ENCODE data around the gene MACROD1.

Gene MACROD1

DNA sequence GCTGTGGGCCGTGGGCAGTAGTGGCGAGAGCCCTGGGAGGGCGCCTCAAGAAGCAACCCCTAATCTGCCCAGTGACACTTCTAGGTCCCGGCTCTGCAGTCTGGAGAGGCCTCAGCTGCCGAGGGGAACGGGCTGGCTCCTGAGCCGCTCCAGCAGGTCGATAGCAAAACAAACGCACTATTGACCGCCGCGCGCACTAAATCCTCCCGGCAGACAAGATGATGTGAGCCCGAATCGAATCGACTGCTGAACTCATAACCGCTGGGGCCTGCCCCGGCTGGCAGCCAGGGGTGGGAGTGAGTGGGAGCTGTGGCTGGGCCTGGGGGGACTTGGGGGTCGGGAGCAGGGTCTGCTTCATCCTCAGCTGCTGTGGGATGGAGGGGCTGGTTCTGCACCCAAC is 94.1 kb downstream of the MACROD1 start:
- DNase-seq = no peak

GRCh38 chr11:64070314-64070681 is 95.6 kb downstream of the MACROD1 start:
- DNase-seq = no peak

- DNase-seq = no peak
Measured at GRCh38 chr11:64069401-64070313, 96.3 kb downstream of the MACROD1 start.

GRCh38 chr11:64068705-64069400 is 97.1 kb downstream of the MACROD1 start:
- DNase-seq = no peak

DNA sequence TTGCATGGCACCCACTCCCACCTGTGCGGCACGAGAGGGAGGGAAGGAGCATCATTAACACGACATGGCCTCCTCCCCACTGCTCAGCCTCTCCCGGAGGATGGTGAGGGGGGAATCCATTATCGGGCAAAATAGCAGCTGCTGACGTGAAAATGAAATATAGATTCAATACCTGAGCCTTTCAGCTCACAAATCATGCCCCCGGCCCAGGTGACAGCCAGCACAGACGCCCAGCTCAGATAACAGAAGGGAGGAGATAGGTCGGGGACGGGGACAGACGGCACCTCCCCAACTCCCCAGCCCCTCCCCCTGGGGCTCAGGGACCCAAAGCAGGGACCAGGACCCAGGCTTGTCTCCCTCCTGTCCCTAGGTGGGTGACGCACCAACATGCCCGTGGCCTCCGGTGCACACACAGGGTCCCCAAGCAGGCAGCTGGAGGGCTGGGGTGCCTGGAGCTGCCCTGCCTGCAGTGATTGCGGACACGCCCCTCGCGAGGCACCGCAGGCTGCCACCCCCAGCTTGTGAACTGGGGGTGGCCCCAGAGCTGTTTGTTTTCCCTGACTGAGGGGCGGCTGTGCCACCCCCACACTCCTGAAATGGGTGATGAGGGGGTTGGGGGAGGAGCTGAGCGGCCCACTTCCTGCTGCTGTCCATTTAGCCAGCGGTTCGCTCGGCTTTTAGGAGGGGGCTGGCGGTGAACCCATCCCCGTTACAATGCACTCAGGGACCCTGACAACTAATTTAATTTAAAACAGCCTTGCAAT is 98.5 kb downstream of the MACROD1 start:
- no peak for DNase-seq

GRCh38 chr11:64065712-64066111 is 100.2 kb downstream of the MACROD1 start:
- DNase-seq = no peak

GRCh38 chr11:64065141-64065465 is 100.8 kb downstream of the MACROD1 start:
- DNase-seq = no peak

DNA sequence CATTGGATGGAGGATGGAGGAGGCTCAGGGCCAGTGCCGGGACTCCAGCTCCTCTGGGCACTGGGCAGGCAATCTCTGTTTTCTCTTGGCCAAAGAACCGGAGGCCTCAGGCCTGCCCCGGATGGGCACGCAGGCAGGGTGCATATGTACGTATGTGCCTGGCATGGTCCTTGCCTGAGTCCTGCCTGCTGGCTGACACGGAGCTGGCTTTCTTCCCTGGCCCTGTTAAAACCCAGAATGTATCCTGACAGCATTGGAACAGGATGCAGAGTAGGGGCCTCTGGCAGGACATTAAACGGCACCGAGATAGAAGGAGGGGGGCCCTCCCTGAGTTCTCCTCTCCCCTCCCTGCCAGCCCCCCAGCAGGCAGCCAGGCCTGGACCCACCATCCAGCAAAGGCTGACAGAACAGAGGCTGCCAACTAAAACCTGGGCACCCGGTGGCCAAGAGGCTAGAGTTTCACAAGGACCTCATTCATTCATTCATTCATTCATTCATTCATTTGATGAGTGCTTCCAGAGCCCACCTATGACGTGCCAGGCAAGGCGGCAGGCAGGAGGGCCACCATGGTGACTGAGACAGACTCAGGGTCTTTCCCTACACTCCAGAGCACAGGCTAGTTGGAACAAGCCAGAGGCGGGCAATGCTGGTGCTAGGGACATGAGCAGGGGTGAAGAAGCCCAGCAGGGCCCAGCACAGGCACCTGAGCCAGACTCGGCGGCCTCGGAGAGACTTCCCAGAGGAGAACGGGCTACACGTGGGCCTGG is 101.4 kb downstream of the MACROD1 start:
- no peak for DNase-seq

DNA sequence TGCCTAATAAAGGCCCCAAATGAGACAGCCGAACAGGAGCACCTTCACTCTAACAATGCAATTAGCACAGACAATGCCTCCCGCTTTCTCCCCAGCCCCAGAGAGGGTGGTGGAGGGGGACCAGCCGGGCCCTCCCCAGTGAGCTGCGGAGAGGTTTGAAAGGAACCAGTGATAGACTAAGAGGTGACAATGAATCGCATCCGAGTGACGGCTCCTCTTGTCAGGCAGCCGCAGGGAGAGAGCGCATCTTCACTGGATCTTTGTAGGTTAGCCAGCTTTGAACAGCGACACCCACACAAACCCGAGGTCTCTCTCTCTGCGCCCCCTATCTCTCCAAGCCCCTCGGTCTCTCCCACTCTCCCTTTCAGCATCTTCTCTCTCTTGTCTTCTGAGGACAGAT is 102.1 kb downstream of the MACROD1 start:
- no peak for DNase-seq

- no peak for DNase-seq
Measured at GRCh38 chr11:64062185-64063039, 103.5 kb downstream of the MACROD1 start.

GRCh38 chr11:64060861-64061444 is 105.0 kb downstream of the MACROD1 start:
- DNase-seq = peak; percentile 9

- DNase-seq = no peak
Measured at GRCh38 chr11:64060263-64060860, 105.6 kb downstream of the MACROD1 start.

DNA sequence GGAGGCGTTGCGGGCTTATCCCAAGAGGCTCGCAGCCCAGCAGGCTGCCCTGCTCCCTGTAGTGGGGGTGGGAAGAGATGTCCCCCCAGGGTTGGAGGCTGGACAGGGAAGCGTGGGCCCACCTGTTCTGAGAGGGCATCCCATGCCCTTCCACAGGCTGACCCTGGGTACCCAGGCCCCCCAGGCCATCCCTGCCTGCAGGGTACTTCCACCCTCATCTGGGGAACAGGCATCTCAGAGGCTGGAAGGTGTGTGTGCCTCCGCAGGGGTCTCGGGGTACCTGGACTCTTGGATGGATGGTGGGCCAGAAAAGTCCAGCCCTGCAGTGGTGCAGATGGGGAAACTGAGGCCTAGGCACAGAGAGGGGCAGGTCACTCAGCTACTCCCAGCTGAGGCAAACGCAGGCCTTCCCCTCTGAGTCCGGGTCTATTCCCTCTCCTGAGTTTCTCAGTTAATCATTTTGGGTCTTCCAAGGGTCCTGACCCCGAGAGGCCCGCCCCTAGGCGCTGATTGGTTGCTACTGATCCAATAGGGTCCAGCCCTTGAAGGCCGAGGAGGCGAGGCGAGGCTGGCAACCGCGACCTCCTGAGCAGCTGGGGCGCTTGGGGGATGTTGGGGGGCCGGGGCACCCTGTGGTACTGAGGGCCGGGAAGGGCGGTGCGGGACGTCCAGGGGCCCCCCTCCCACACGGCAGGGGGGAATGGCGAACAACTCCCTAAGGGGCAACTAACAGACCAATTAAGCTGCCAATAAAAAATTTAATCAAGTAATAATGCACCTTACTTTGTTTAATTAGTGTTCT is 106.4 kb downstream of the MACROD1 start:
- DNase-seq = no peak

DNA sequence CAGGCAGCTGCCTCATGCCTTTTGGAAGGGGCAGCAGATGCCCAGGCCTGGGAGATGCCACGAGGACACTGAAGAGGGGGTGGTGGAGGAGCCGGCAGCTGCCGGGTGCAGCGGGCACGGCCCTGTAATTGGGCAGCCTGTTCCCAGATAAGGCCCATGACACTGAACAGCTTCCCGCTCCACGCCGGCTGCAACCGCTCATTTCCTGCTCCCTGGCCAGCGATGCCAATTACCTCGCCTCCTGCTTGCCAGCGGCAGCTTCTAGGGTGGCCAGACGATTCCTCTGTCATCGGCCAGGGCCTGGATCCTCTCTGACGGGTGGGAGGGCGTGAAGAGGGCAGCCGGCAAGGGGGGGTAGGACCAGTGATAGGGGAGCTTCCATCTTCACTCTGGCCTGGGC is 107.4 kb downstream of the MACROD1 start:
- DNase-seq = no peak

DNA sequence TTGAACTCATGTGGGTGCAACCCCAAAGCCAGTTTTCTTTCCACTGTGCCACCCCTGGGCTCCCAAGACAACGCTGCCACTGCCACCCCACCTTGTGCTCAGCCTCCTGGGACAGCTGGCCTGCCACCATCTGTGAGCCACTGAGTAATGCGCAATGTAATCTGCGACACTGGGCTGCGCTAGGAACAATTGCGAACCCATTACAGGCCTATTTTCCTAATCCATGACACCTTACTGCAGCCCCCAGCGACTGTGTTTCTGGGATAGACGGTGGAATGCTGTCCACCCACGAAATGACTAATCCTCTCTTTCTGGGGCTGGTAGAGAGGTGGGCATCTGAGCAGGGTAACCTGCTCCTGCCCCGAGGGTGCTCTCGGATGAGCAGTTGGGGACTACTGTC is 108.0 kb downstream of the MACROD1 start:
- DNase-seq = no peak

- no peak for DNase-seq
Measured at GRCh38 chr11:64056861-64057260, 109.1 kb downstream of the MACROD1 start.

GRCh38 chr11:64056213-64056785 is 109.6 kb downstream of the MACROD1 start:
- no peak for DNase-seq

DNA sequence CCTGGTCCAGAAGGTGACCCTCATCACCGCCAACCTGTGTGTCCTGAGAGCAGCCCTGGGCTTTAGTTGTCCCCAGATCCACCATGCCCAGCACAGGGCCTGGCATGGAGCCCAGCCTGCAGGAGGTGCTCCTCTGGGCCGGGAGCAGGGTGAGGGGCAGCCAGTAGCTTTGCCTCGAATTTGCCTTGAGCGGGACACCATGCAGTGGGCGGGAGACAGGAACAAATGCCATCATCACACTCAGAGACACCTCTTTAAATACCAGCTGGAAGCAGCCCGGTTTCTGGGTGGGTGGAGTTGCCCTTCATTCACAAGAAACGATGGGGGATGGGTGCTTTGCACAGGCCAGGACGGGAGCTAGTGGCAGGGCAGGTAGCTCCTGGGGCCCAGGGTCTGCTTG is 110.8 kb downstream of the MACROD1 start:
- DNase-seq = no peak

- no peak for DNase-seq
Measured at GRCh38 chr11:64053699-64054098, 112.2 kb downstream of the MACROD1 start.
